Globus pallidus (tissue), 1 donor: ENCODE results near the gene LUM.
"Not testable (repeated sequence)": the region's sequence is repeated elsewhere in the genome, so short reads cannot be mapped to it uniquely, and the experiment has no call there.

Source experiments
- DNase-seq: peaks from one replicate; pipeline ENCODE4 v3.0.0-alpha.2; 2015; ENCODE audit warnings: low spot score

Gene LUM

DNA sequence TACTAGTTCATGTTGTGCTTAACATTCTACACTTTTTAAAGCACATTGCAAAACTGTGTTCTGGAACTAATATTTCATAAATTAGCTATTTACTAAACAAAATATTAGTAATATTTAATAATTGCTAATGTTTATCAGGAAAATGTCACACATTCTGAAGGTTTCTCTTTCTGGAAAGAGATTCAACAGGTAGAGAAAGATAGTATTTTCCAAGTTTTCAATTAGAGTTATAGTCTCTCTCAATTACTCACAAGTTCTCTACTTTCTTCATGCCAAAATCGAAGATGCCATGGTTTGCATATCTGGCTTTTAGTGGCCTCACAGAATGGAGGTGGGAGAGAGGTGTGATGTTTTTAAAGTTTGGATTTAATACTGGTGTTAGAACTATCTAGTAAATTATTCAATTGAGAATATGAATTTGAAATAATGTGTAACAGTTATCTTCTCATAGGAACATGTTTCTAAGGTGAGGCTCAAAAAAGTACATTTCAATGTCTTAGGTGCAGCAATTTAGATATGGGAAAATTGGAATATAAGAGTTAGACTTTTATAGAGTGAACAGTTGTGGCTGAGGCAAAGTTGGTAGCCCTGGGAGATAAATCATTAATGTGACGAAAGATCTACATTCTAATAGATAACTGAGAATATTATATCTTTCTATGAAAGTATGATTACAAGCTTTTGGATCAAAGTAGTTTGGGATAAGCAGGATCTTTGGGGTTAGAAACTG, 1.5 kb downstream of the LUM start:
- DNase-seq, result no peak

DNA sequence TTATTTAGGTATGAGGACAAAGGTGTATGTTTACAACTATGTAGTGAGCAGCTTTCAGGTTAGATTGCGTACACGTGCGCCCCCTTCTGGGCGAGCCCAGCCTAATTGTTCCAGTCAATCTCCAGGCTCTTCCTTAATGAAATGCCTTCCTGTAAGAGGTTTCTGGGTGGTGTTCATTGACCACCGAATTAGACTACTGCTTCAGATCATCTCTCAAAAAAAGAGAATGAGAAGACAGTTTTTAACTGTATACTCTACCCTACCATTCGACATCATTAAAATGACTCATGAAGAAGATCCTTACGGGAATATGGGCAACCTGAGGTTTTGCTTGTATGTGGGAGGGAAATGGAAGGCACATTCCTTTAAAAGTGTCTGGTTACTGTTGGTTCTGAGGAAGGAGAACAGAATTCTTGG, 2.1 kb downstream of the LUM start:
- DNase-seq, result peak; percentile 4

- no peak for DNase-seq
Observed at GRCh38 chr12:91108196-91108755, 3.0 kb downstream of the LUM start.

DNA sequence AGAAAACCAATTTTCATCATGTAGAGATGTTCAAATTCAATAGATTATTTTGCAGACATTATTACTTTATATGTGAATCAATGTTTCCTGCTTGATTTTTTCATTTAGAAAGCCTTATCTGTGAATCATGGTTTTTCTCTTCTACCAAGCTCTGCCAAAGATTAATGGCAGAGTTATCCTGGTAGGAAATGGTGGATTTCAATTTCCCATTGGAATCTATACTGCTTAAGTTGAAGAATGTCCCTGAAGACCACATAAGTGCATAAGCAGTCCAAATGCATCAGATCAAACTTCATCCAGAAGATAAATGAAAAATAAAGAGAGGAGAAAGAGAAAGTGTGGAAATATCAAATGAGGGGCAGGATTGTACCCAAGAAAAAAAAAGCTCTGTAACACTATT, 5.0 kb downstream of the LUM start:
- DNase-seq, result no peak

- no peak for DNase-seq
Observed at GRCh38 chr12:91105807-91106206, 5.5 kb downstream of the LUM start.

GRCh38 chr12:91104812-91105466, 6.4 kb downstream of the LUM start:
- no peak for DNase-seq

DNA sequence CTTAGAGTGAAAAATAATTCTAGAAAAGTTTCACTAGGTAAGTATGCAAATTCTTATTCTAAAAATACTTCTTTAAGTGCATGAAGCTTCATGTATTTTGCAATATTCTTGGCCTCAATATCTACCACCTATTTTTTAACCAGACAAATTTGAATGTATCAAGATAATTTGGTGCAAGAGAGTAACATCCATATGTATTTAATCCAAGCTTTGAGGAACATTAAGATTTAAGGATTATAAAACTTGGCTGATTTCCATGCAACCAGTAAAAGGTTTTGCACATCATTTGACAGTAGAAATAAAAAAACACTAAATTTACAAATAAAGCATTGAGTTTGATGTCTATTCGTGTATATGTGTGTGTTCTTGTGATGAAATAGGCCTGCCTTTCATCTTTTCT, 7.7 kb downstream of the LUM start:
- no peak for DNase-seq

- DNase-seq, result no peak
Observed at GRCh38 chr12:91103101-91103500, 8.2 kb downstream of the LUM start.

DNA sequence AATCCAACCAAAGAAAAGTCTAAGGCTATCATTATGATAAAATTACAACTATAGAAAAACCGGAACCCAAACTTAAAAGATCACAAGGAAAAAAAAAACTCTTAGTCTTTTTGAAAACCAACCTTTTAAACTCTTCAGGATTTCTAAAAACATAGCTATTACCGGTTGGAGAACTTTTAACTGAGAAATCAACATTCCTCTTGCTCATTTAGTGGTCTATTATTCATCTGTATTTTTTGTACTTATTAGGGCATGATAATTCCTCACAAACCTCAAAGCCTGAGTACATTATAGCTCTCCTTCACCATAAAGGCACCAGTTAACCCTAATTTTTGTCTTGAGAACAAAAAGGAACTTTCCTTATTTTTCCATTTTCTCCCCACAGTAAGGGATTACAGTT, 10.4 kb downstream of the LUM start:
- DNase-seq, result no peak

DNA sequence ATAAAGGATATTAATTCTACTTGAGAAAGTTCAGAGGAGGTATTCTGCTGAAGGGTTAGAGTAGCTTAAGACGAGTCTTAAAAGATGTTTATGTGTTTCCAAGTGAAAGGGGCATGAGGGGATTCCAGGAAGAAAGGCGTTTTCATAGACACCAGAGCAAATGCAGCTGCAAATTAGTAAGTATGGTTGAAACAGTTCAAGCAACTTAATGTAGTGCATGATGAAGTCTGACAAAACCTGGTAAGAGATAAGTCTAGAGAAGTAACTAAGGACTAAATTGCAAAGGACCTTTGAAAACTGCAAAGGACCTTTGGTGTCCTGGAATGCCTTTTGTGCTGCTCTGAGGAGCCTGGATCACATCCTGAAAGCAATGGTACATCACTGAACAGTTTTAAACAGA, 11.5 kb downstream of the LUM start:
- DNase-seq, result no peak

DNA sequence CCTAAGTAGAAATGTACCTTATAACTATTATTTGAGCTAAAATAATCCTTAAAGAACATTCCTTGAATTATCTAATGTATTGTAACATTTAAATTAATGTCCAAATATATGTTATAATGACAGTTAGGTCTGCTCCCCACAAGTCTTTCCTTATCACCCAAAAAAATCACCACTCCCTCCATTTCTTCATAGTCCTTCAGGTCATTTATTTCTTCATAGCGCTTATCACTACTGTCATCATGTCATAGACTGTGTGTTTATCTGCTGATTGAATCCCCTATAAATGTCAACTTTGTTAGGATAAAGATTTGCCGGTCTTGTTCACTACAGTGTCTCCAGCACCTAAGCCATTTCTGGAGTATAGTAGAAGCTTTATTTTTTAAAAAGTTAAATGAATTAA, 12.0 kb downstream of the LUM start:
- no peak for DNase-seq

DNA sequence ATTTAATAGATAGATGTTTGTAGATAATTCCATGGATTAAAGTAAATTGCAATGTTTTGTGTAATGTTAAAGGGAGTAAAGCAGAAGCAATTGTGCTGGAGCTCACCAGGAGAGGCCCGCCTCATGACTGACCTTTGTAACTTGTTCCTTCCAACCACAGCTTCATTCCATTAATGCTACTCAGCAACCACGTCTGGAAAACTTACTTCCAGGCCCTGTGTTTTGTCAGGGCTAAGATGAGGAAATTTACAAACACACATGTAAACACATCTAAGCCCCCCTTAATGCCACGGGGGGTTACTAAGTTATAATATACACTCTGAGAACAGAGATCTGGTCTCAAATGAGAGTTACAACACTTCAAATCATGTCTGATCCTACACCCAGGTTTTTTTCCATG, 12.4 kb downstream of the LUM start:
- DNase-seq, result no peak

GRCh38 chr12:91098461-91098860, 12.8 kb downstream of the LUM start:
- no peak for DNase-seq

GRCh38 chr12:91094957-91095356, 16.3 kb downstream of the LUM start:
- no peak for DNase-seq

DNA sequence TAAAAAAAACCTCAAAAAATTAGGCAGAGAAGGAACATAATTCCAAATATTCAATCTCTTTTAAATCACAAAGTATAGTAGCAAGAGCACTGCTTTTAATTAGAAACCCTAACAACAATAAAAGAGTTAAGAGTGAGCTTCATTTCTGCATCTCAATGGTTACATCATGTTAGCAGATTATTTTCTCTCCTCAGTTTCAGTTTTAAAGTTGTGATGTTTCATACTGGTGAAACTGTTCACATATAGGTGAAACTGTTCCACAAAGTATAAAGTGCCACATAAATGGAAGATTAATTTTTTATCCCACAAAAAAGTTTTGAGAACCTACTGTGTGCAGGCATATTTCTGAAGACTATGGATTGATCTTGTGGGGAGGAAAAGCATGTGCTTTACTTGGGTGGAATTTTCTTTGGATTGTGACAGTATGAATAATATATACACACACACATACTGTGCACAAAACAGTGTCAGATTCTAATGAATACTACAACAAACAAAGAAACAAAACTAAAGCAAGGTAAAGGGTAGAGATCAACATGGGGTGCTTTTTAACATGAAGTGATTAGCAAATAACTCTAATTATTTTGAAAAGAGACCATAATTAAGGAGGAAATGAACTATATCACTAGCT, 17.1 kb downstream of the LUM start:
- DNase-seq, result no peak

- no peak for DNase-seq
Observed at GRCh38 chr12:91093341-91093740, 18.0 kb downstream of the LUM start.

DNA sequence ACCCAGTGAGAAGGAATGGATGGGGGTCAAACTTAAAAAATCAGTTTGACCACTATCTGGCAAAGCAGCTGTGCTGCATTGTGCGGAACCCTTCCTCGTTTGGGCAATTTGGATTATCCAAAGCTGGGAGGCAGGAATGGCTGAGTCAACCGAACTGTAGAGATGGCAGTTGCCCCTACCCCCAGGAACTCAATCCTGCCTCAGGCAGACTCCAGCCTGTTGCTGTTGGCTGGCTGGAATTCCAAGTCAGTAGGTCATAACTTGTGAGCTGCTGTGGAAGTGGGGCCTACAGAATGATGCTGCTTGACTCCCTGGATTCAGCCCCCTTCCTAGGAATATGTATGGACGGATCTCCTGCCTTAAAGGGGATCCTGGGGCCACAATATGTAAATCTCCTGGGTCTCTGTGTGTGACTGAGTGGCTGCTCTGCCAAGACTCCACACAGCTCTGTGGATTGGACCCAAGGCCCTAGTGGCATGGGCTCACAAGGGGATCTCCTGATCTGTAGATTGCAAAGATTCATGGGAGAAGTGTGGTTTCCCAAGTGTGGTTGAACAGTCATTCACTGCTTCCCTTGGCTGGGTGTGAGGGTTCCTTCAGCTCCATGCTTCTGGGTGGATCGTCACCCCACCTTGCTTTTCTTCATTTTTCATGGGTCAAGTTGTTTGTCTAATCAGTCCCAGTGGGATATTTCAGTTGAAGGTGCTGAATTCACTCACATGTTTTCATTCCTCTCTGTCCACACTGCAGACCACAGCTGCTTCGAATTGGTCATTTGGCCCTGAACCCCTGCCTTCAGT, 19.2 kb downstream of the LUM start:
- DNase-seq, result no peak

DNA sequence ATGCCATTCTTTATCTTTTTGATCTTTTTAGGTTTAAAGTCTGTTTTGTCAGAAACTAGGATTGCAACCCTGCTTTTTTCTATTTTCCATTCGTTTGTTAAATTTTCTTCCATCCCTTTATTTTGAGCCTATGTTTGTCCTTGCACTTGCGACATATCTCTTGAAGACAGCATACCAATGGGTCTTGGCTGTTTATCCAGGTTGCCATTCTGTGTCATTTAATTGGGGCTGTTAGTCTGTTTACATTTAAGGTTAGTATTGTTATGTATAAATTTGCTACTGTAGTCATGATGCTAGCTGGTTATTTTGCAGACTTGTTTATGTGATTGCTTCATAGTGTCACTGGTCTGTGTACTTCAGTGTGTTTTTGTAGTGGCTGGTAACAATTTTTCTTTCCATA, 21.3 kb downstream of the LUM start:
- DNase-seq, result not testable (repeated sequence)

- DNase-seq, result no peak
Observed at GRCh38 chr12:91080041-91080440, 31.3 kb downstream of the LUM start.

DNA sequence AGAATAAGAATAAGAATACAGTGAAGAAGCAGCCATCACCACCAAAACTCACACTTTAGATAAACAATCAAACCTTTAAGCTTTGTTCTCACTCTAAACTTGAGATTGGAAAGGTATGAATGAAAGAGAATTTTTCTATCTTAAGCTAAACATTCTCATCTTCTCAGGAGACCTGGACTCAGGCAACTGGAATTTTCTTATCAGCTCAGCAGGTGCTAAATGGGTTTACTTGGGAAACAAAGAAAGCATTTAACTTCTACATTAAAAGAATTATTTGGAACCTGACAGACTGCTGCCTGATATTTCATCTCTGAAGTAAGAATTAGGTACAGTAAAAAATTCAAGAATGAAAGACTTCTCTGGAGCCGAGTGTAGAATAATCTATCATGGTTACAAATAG, 32.8 kb downstream of the LUM start:
- no peak for DNase-seq

- DNase-seq, result no peak
Observed at GRCh38 chr12:91077228-91077954, 33.9 kb downstream of the LUM start.

DNA sequence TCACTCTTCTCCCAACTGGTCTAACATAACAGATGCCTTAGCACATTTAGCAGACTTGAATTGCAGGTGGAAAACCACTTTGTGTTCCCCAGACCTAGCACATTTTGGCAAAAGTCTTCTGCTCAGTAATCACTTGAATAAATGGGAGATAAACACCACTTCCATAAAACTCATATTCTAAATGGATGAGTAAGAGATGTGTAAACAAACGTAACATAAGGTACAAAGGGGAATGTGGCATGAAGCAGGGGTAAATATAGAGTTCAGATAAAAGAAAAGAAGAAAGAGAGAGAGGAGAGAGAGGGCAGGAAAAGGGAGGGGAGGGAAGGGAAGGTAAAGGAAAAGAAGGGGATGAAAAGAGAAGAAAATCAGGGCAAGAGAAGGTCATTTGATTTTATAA, 36.4 kb downstream of the LUM start:
- DNase-seq, result no peak
